Activated CD8-positive, alpha-beta T cell treated with anti-CD3 and anti-CD28 coated beads, Interleukin-2, amount 10 ng/mL, durations not matched to agents 7 days and 5 days (primary cell): Measurements from ENCODE around the gene TMEM106A. TPM values are rescaled to one million over a fixed set of nuclear protein-coding genes. Genes with fewer than 3 reads are reported as not detected.
"Not testable (repeated sequence)": the region's sequence is repeated elsewhere in the genome, so short reads cannot be mapped to it uniquely, and the experiment has no call there.

Experiments used
- ATAC-seq: fragments of 150-1000 bp; cut with Tn5 transposase; one replicate; pipeline ENCODE4 v1.10.0; 2021; ENCODE audit warnings: moderate library complexity
- CTCF ChIA-PET: fragments of 350-600 bp; sonication (Branson Sonifier 250); formaldehyde crosslinking; loops from one replicate; lab custom pipeline; 2021; ENCODE audit warnings: antibody characterized with exemption; lab: Charles Lee
- POLR2A ChIA-PET: fragments of 350-600 bp; sonication (Branson Sonifier 250); formaldehyde crosslinking; loops from one replicate; lab custom pipeline; 2021; ENCODE audit warnings: antibody characterized with exemption; lab: Charles Lee
- DNase-seq: peaks from one replicate; pipeline ENCODE4 v3.0.0-alpha.2; 2020
- H3K27ac Mint-ChIP-seq: one replicate; pipeline ENCODE4 v1.8.0; 2021; ENCODE audit warnings: mild to moderate bottlenecking, mixed read lengths
- H3K27me3 Mint-ChIP-seq: one replicate; pipeline ENCODE4 v1.8.0; 2021; ENCODE audit warnings: low read depth, mixed read lengths
- H3K36me3 Mint-ChIP-seq: one replicate; pipeline ENCODE4 v1.8.0; 2021; ENCODE audit warnings: low read depth, mixed read lengths
- H3K4me1 Mint-ChIP-seq: one replicate; pipeline ENCODE4 v1.8.0; 2021; ENCODE audit warnings: low read depth, mixed read lengths
- H3K4me3 Mint-ChIP-seq: one replicate; pipeline ENCODE4 v1.8.0; 2021; ENCODE audit warnings: mild to moderate bottlenecking, mixed read lengths
- H3K9me3 Mint-ChIP-seq: one replicate; pipeline ENCODE4 v1.8.0; 2022; ENCODE audit warnings: mixed read lengths; ENCODE audit not compliant: insufficient read depth
- total RNA-seq, 2 experiments: library from RNA; stranded (reverse); gene quantifications; one replicate each; pipeline ENCODE4 v1.2.3, GENCODE V29; 2021

TMEM106A gene
- 10 to 100 TPM; 10.1 to 12.4 TPM for total RNA-seq

GRCh38 chr17:43211480-43212402, at the start of gene TMEM106A:
TMEM106A (plus strand) TSS chr17:43211875; CDS start chr17:43213042, 1,167 bp downstream.
- ATAC-seq (peak; percentile 95), DNase-seq (peak; percentile 83)
- H3K9me3 Mint-ChIP-seq: no peaks in the 10 kb centered on the region
- peaks cover 30% of the 10 kb centered on the region for H3K4me1 Mint-ChIP-seq
- H3K36me3 Mint-ChIP-seq: peaks cover 20% of the 10 kb centered on the region
- peak within 1 kb of the TSS; percentile 90 for H3K4me3 Mint-ChIP-seq
- POLR2A ChIA-PET: interaction anchor here (0.6 to 11.7 kb wide), 18 partner anchors 11 to 283 kb away, joined by 3 to 253 read pairs (median 5); partner anchors contain the start of genes BRCA1, NBR1, PTGES3L and RUNDC1
- CTCF ChIA-PET: interaction anchor here (0.6 to 1.9 kb wide), 14 partner anchors 9 to 271 kb away, joined by 3 to 16 read pairs (median 4); partner anchors contain the start of genes NBR1 and RPL27
- H3K27me3 Mint-ChIP-seq: no peaks in the 10 kb centered on the region
- H3K27ac Mint-ChIP-seq: peak within 1 kb of the TSS; percentile 82

GRCh38 chr17:43165971-43166370, 45.7 kb upstream of the TMEM106A start:
- ATAC-seq, POLR2A ChIA-PET, H3K27me3 Mint-ChIP-seq, H3K4me1 Mint-ChIP-seq, H3K4me3 Mint-ChIP-seq, H3K36me3 Mint-ChIP-seq, H3K9me3 Mint-ChIP-seq, CTCF ChIA-PET, DNase-seq: not testable (repeated sequence)
- peak overlapping the region; percentile 39 for H3K27ac Mint-ChIP-seq

- H3K27me3 Mint-ChIP-seq: no peaks in the 10 kb centered on the region
- H3K4me1 Mint-ChIP-seq: peaks cover 26% of the 10 kb centered on the region
- no peaks in the 10 kb centered on the region for H3K9me3 Mint-ChIP-seq
- peak; percentile 31 for DNase-seq
- ChIA-PET CTCF (interaction anchor here (0.9 to 1.0 kb wide), 2 partner anchors 43 to 172 kb away, joined by 3 to 7 read pairs; partner anchors contain the start of gene RPL27), POLR2A (interaction anchor here (0.7 to 2.2 kb wide), 8 partner anchors 42 to 219 kb away, joined by 4 to 42 read pairs (median 6); partner anchors contain the start of genes BRCA1 and TMEM106A)
- H3K27ac Mint-ChIP-seq: no peak overlapping the region
- no peak overlapping the region for H3K4me3 Mint-ChIP-seq
- H3K36me3 Mint-ChIP-seq: peaks cover 14% of the 10 kb centered on the region
- ATAC-seq: peak; percentile 31
These were observed 42.0 kb upstream of the TMEM106A start for GRCh38 chr17:43169561-43170139.

- H3K27ac Mint-ChIP-seq: no peak overlapping the region
- DNase-seq (peak; percentile 95), ATAC-seq (peak; percentile 82)
- no peaks in the 10 kb centered on the region for H3K27me3 Mint-ChIP-seq
- peaks cover 29% of the 10 kb centered on the region for H3K4me1 Mint-ChIP-seq
- ChIA-PET CTCF (interaction anchor here (0.9 to 1.0 kb wide), 2 partner anchors 44 to 172 kb away, joined by 3 to 7 read pairs; partner anchors contain the start of gene RPL27), POLR2A (interaction anchor here (0.7 to 2.2 kb wide), 8 partner anchors 42 to 218 kb away, joined by 4 to 42 read pairs (median 6); partner anchors contain the start of genes BRCA1 and TMEM106A)
- H3K9me3 Mint-ChIP-seq: no peaks in the 10 kb centered on the region
- H3K36me3 Mint-ChIP-seq: peaks cover 15% of the 10 kb centered on the region
- H3K4me3 Mint-ChIP-seq: no peak overlapping the region
These were observed 41.4 kb upstream of the TMEM106A start for GRCh38 chr17:43170140-43170765.

- H3K9me3 Mint-ChIP-seq: no peaks in the 10 kb centered on the region
- CTCF ChIA-PET: interaction anchor here (0.7 to 1.9 kb wide), 6 partner anchors 13 to 313 kb away, joined by 3 to 7 read pairs (median 6); partner anchors contain the start of genes BRCA1, DHX8 and TMEM106A
- H3K27me3 Mint-ChIP-seq: no peaks in the 10 kb centered on the region
- peak; percentile 88 for ATAC-seq
- DNase-seq: peak; percentile 98
- peaks cover 35% of the 10 kb centered on the region for H3K4me1 Mint-ChIP-seq
- H3K36me3 Mint-ChIP-seq: peaks cover 22% of the 10 kb centered on the region
- H3K4me3 Mint-ChIP-seq: no peak within 1 kb of the TSS
- POLR2A ChIA-PET: interaction anchor here (0.9 to 2.0 kb wide), 17 partner anchors 9 to 313 kb away, joined by 3 to 49 read pairs (median 6); partner anchors contain the start of genes BRCA1, DHX8, RPL27 and TMEM106A
- H3K27ac Mint-ChIP-seq: no peak within 1 kb of the TSS
These were observed 40.7 kb upstream of the TMEM106A start, which contains the start of gene NBR1 for GRCh38 chr17:43170766-43171585. NBR1 (plus strand) TSS chr17:43171214; CDS start chr17:43175800, 4,586 bp downstream.

- Mint-ChIP-seq H3K27me3 (no peaks in the 10 kb centered on the region), H3K4me1 (peaks cover 37% of the 10 kb centered on the region), H3K27ac (no peak overlapping the region), H3K4me3 (no peak overlapping the region), H3K9me3 (no peaks in the 10 kb centered on the region), H3K36me3 (peaks cover 26% of the 10 kb centered on the region)
- no peak for ATAC-seq
- peak; percentile 32 for DNase-seq
- POLR2A ChIA-PET: interaction anchor here (0.5 to 2.0 kb wide), 21 partner anchors 8 to 312 kb away, joined by 3 to 49 read pairs (median 5); partner anchors contain the start of genes BRCA1, DHX8, RPL27 and TMEM106A
- CTCF ChIA-PET: interaction anchor here (0.6 to 1.9 kb wide), 8 partner anchors 12 to 1310 kb away, joined by 3 to 7 read pairs (median 5); partner anchors contain the start of genes BRCA1, DHX8, RPL27 and TMEM106A
These were observed 39.8 kb upstream of the TMEM106A start for GRCh38 chr17:43171586-43172487.

- Mint-ChIP-seq H3K4me1 (peaks cover 43% of the 10 kb centered on the region), H3K27ac (peak overlapping the region; percentile 86), H3K4me3 (no peak overlapping the region), H3K27me3 (no peaks in the 10 kb centered on the region), H3K9me3 (no peaks in the 10 kb centered on the region), H3K36me3 (peaks cover 44% of the 10 kb centered on the region)
- no peak for DNase-seq
- ChIA-PET POLR2A (interaction anchor here (0.9 to 2.2 kb wide), 3 partner anchors 16 to 192 kb away, joined by 3 to 7 read pairs (median 5); no protein-coding TSS in a partner anchor), CTCF (interaction anchor here (1.8 kb wide), 1 partner anchor 38 kb away, joined by 5 read pairs; no protein-coding TSS in a partner anchor)
- ATAC-seq: no peak
These were observed 36.2 kb upstream of the TMEM106A start for GRCh38 chr17:43175213-43176118.

GRCh38 chr17:43176119-43176570, 35.5 kb upstream of the TMEM106A start:
- ChIA-PET POLR2A (interaction anchor here (0.9 to 2.2 kb wide), 3 partner anchors 15 to 192 kb away, joined by 3 to 7 read pairs (median 5); no protein-coding TSS in a partner anchor), CTCF (interaction anchor here (1.1 to 1.8 kb wide), 2 partner anchors 13 to 37 kb away, joined by 3 to 5 read pairs; no protein-coding TSS in a partner anchor)
- ATAC-seq: no peak
- H3K27ac Mint-ChIP-seq: peak overlapping the region; percentile 86
- no peak for DNase-seq
- H3K4me1 Mint-ChIP-seq: peaks cover 43% of the 10 kb centered on the region
- no peaks in the 10 kb centered on the region for H3K9me3 Mint-ChIP-seq
- H3K27me3 Mint-ChIP-seq: no peaks in the 10 kb centered on the region
- H3K4me3 Mint-ChIP-seq: peak overlapping the region; percentile 43
- peaks cover 44% of the 10 kb centered on the region for H3K36me3 Mint-ChIP-seq
